Aorta (tissue), 5 donors: ENCODE data around the gene ELP5. TPM values are rescaled to one million over a fixed set of nuclear protein-coding genes. Genes with fewer than 3 reads are reported as not detected.
"Not testable (repeated sequence)": the region's sequence is repeated elsewhere in the genome, so short reads cannot be mapped to it uniquely, and the experiment has no call there.

ENCODE experiments used
- ATAC-seq: fragments of 200-7000 bp; cut with Tn5 transposase; one replicate; pipeline ENCODE4 v1.9.1; 2022; ENCODE audit warnings: moderate library complexity; ENCODE audit not compliant: low FRiP score
- DNase-seq, 2 donors: peaks; one replicate each; pipeline ENCODE4 v3.0.0-alpha.2; 2020
- H3K27ac ChIP-seq, 2 donors: one replicate each; pipeline ENCODE4 v1.5.1; 2013; ENCODE audit warnings: low read length in 2 of 2, mild to moderate bottlenecking in 2 of 2, moderate library complexity in 2 of 2, control low read depth in 1 of 2, inconsistent platforms in 1 of 2, low read depth in 1 of 2
- H3K27me3 ChIP-seq, 2 donors: one replicate each; pipeline ENCODE4 v1.6.1; 2013; ENCODE audit warnings: control low read depth in 1 of 2, low read length in 1 of 2, mild to moderate bottlenecking in 1 of 2, moderate library complexity in 1 of 2; ENCODE audit not compliant: insufficient read depth in 2 of 2, control insufficient read depth in 1 of 2
- H3K36me3 ChIP-seq, 2 donors: one replicate each; pipeline ENCODE4 v1.6.1; 2013; ENCODE audit warnings: control low read depth in 1 of 2, low read length in 1 of 2, mild to moderate bottlenecking in 1 of 2; ENCODE audit not compliant: insufficient read depth in 2 of 2, control insufficient read depth in 1 of 2
- H3K4me1 ChIP-seq, 2 donors: one replicate each; pipeline ENCODE4 v1.6.1; 2013; ENCODE audit warnings: low read length in 2 of 2, control low read depth in 1 of 2, mild to moderate bottlenecking in 1 of 2, moderate library complexity in 1 of 2; ENCODE audit not compliant: insufficient read depth in 2 of 2, control insufficient read depth in 1 of 2
- H3K4me3 ChIP-seq, 2 donors: one replicate each; pipeline ENCODE4 v1.5.1; 2013; ENCODE audit warnings: low read length in 2 of 2, control low read depth in 1 of 2, mild to moderate bottlenecking in 1 of 2
- H3K9me3 ChIP-seq: one replicate; pipeline ENCODE4 v1.6.1; 2013; ENCODE audit warnings: mild to moderate bottlenecking, low read length; ENCODE audit not compliant: control insufficient read depth
- WGBS, 2 donors: extraction: QIAGEN DNeasy Blood & Tissue Kit; methylation state at CpG; one replicate each; pipeline ENCODE4 v1.1.7; 2013; 5-methylcytosine and 5-hydroxymethylcytosine counted together
- intact Hi-C, 2 donors: fragments of 100-400 bp; cut with DNase I; formaldehyde crosslinking; loops; one replicate each; pipeline versions ENCODE4 v1.14.2 to v1.15.0; 2022
- polyA plus RNA-seq, 2 donors: library from polyadenylated mRNA; stranded (reverse); fragments of 200-250 nt; gene quantifications; one replicate each; pipeline ENCODE4 v1.2.3, GENCODE V29; 2013
- total RNA-seq, 2 donors: library from RNA; stranded (reverse); fragmentation: NEBNext Ultra II Directional; extraction: Animal tissue kit (Norgen Biotek cat#: 25700); gene quantifications; one replicate each; pipeline ENCODE4 v1.2.1, GENCODE V29; 2021
- donor health status: healthy with polysubstance abuse.
- donor health status: Bipolar disorder and iron deficiency.
- donor health status: DM: no; HTN: no; CAD: no.
- donor health status: DM: no; HTN: no; CAD: no.
- donor health status: DM: yes; HTN: yes; CAD: no.

Gene ELP5
- total and polyA plus RNA-seq, 4 donors, result 26.6 to 51.1 (median 28.9) TPM

- ATAC-seq, H3K36me3 ChIP-seq, H3K4me1 ChIP-seq, H3K27me3 ChIP-seq, DNase-seq, intact Hi-C loops, H3K4me3 ChIP-seq, H3K27ac ChIP-seq, H3K9me3 ChIP-seq: not testable (repeated sequence)
- WGBS, 2 donors, result 67 to 69% methylated on average over 10 of the region's 10 CpGs
Measured at GRCh38 chr17:7243838-7244237, 8.2 kb upstream of the ELP5 start.

DNA sequence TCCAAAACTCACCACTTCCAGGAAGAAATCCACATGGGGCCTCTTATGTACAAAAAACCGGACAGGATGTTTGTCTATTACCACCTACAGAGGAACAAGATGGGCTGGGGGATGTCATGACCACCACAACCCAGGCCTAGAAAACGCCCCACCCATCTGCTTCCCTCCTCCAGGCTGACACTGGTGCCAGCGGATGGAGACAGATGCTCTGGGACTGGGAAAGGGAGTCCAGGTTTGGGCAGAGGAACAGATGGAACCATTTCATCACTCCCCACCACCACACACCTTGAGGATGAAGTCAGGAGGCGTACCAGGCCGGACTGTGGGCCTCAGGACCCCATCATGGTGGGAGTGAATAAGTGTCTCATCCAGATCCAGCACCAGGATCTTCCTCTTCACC is 5.2 kb upstream of the ELP5 start:
- intact Hi-C loops, result no loop called here
- Histone ChIP-seq H3K4me3 (no peak overlapping the region), H3K36me3 (peaks cover 0 to 2% of the 10 kb centered on the region in 2 donors), H3K9me3 (no peaks in the 10 kb centered on the region), H3K27ac (no peak overlapping the region), H3K27me3 (no peaks in the 10 kb centered on the region), H3K4me1 (peaks cover 0 to 2% of the 10 kb centered on the region in 2 donors)
- DNase-seq, result no peak
- no peak for ATAC-seq
- 89 to 91% methylated on average over 5 of the region's 5 CpGs for WGBS, 2 donors

DNA sequence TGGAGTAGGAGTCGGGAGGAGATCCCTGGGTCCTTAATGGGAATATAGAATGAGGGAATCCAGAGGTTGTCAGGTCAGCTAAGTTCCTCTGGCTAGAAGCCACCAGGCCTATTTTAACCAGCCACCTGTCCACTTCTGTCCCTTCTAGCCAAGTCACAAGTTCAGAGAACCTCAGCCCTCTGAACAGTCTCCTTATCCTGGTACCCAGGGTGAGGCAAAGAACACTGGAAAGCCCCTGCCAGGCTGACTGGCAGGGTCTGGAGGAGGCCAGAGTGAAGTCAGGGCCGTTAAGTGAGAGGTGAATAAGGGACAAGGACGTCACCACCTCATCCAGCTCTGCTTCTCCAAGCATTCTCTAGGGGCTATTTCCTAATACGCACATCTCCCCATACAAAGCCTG is 3.2 kb upstream of the ELP5 start:
- H3K9me3 ChIP-seq, result no peaks in the 10 kb centered on the region
- peaks cover 0 to 2% of the 10 kb centered on the region in 2 donors for H3K4me1 ChIP-seq
- H3K36me3 ChIP-seq, result peaks cover 0 to 2% of the 10 kb centered on the region in 2 donors
- intact Hi-C loops, result no loop called here
- no peaks in the 10 kb centered on the region for H3K27me3 ChIP-seq
- no peak overlapping the region for H3K4me3 ChIP-seq
- WGBS, 2 donors, result 66 to 72% methylated on average over 4 of the region's 4 CpGs
- DNase-seq (no peak), ATAC-seq (no peak)
- no peak overlapping the region for H3K27ac ChIP-seq

DNA sequence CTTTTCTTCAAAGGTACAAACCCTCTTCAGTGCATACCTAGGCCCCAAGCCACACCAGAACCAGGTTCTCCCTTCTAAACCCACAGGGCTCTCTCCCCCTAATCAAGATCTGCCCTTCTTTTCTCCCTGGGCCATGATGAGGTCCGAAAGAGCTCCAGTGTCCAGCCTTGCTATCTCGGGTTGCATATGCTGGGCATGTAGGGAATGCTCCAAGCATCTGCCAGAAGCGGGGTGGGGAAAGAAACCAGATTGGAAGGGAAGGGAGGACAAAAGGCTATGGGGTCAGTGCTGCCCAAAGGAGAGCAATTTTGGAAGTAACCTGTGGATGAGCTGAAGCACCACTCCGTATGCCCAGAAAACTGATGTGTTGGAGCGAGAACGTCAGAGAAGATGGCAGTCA is 2.8 kb upstream of the ELP5 start:
- no peak overlapping the region for H3K4me3 ChIP-seq
- no peak overlapping the region for H3K27ac ChIP-seq
- intact Hi-C loops, result no loop called here
- H3K9me3 ChIP-seq, result no peaks in the 10 kb centered on the region
- ATAC-seq, result no peak
- WGBS, 2 donors, result 76 to 77% methylated on average over 6 of the region's 6 CpGs
- H3K4me1 ChIP-seq, result peaks cover 0 to 2% of the 10 kb centered on the region in 2 donors
- H3K27me3 ChIP-seq, result no peaks in the 10 kb centered on the region
- peaks cover 0 to 2% of the 10 kb centered on the region in 2 donors for H3K36me3 ChIP-seq
- no peak for DNase-seq

DNA sequence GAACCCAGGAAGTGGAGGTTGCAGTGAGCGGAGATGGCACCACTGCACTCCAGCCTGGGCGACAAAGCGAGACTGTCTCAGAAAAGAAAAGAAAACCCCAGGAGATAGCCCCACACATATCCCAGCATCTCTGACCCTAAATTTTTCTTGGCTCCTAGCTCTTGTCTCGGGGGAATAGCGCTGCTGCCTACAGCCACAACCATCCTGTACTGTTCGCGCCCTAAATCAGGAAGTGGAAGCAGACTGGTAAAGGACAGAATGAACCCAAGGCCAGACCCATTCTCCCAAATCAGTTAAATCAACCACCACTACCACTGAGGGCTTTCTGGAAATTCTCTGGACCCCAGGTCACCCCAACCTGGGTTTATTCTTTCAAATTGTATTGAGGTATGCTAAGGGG is 2.2 kb upstream of the ELP5 start:
- DNase-seq (no peak), ATAC-seq (no peak)
- Histone ChIP-seq H3K9me3 (no peaks in the 10 kb centered on the region), H3K27me3 (no peaks in the 10 kb centered on the region), H3K4me1 (peaks cover 0 to 2% of the 10 kb centered on the region in 2 donors), H3K27ac (no peak overlapping the region), H3K36me3 (peaks cover 0 to 5% of the 10 kb centered on the region in 2 donors), H3K4me3 (no peak overlapping the region)
- WGBS, 2 donors, result 76% methylated on average over 7 of the region's 7 CpGs
- intact Hi-C loops, result loop anchor here in 1 of 2 donors (5.0 kb wide), 1 partner anchor 47 kb away; no protein-coding TSS in a partner anchor

DNA sequence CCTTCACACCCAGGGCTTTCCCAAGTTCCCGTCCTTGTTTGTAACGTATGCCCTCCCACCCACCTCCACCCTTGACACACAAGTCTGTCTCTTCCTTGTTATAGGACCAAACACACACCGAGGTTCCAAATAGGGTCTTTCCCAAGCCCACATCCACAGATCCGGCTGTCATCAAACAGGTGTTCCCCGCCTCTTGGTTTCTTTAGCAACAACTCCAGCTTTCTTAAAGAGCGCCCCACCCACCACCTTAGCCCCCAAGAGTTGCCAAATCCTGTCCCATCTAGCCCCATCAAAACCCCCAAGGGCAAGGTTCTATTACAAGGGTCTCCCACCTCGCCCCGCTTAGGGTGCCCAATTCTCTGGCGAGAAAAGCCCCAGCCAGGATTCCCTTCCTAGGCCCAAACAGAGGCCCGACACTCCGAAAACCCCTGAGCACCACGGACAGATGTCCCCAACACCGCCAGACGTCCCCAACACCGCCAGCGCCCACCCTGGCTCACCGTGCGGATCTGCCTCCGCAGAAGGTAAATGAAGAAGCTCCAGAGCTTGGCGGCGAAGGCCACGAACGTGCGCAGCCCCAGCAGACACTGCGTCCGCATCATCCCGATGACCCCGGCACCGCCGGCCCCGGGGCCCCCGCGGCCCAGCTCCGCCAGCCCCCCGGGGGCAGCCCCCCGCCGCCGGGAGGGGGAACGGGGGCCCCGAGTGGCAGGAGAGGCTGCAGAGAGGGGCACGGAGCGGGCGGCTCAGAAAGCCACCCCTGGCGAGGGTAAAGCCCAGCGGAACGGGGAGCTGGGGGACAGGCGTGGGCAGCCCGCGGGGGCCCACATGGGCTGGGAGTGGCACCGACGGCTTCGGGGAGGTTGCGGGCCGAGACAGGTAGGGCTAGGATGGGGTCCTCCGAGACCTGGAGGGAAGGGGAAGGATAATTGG is 1.1 kb upstream of the ELP5 start:
- intact Hi-C loops, result loop anchor here in 1 of 2 donors (5.0 kb wide), 1 partner anchor 46 kb away; no protein-coding TSS in a partner anchor
- peak overlapping the region; percentile 98 to 99 for H3K4me3 ChIP-seq
- WGBS, 2 donors, result 0 to 1% methylated on average over 41 to 55 of the region's 55 CpGs
- no peaks in the 10 kb centered on the region for H3K27me3 ChIP-seq
- H3K9me3 ChIP-seq, result no peaks in the 10 kb centered on the region
- DNase-seq (no peak), ATAC-seq (no peak)
- H3K36me3 ChIP-seq, result peaks cover 0 to 3% of the 10 kb centered on the region in 2 donors
- peaks cover 0 to 2% of the 10 kb centered on the region in 2 donors for H3K4me1 ChIP-seq
- peak overlapping the region; percentile 40 to 73 for H3K27ac ChIP-seq

DNA sequence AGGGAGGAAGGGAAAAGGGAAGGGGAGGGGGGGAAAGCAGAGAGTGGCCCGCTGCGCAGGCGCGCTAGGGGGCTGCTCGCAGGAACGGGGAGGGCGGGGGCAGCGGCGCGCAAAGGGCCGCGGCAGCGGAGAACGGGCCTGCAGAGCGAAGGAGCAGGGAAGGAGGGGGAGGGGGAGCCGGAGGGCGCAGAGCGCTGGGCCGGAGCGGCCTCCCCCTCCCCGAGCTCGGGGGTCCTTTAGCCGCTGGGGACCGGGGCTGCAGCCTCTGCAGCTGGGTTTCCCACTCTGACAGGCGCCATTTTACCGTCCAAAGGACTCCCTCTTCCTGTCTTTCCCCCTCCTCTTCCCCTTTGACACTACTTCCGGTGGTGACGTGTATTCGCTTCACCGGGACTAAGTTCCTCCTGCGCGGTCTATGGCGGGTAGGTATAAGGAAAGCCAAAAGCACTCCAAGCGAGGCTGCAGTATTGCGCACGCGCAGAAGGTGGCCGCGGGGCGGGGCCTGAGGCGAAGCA is 297 bp upstream of the ELP5 start, which contains the start of gene CTDNEP1:
Gene CTDNEP1 (minus strand): TSS at position 74 of the 515 bp plus-strand sequence. CDS start 438 bp downstream, outside the sequence.
- H3K4me3 ChIP-seq, result peak within 1 kb of the TSS; percentile 98 to 99
- ATAC-seq (peak; percentile 96), DNase-seq (peak; percentile 98 to 99)
- no peaks in the 10 kb centered on the region for H3K27me3 ChIP-seq
- 1% methylated on average over 24 to 41 of the region's 41 CpGs for WGBS, 2 donors
- H3K9me3 ChIP-seq, result no peaks in the 10 kb centered on the region
- peak within 1 kb of the TSS; percentile 71 to 94 for H3K27ac ChIP-seq
- H3K4me1 ChIP-seq, result peaks cover 0 to 2% of the 10 kb centered on the region in 2 donors
- peaks cover 0 to 5% of the 10 kb centered on the region in 2 donors for H3K36me3 ChIP-seq
- intact Hi-C loops, result loop anchor here in 1 of 2 donors (1.0 to 5.0 kb wide), 2 partner anchors 37 to 46 kb away; no protein-coding TSS in a partner anchor

- H3K4me3 ChIP-seq, result peak overlapping the region in 1 of 2 donors; percentile 43
- ATAC-seq (no peak), DNase-seq (no peak)
- intact Hi-C loops, result loop anchor here in 1 of 2 donors (5.0 kb wide), 1 partner anchor 44 kb away; no protein-coding TSS in a partner anchor
- no peaks in the 10 kb centered on the region for H3K27me3 ChIP-seq
- peaks cover 0 to 2% of the 10 kb centered on the region in 2 donors for H3K4me1 ChIP-seq
- peaks cover 0 to 6% of the 10 kb centered on the region in 2 donors for H3K36me3 ChIP-seq
- no peak overlapping the region for H3K27ac ChIP-seq
- no peaks in the 10 kb centered on the region for H3K9me3 ChIP-seq
- 67 to 81% methylated on average over 5 of the region's 5 CpGs for WGBS, 2 donors
Measured at GRCh38 chr17:7253082-7253481, 1.1 kb downstream of the ELP5 start.
